ENCODE results near the gene OR13J1.

DNA sequence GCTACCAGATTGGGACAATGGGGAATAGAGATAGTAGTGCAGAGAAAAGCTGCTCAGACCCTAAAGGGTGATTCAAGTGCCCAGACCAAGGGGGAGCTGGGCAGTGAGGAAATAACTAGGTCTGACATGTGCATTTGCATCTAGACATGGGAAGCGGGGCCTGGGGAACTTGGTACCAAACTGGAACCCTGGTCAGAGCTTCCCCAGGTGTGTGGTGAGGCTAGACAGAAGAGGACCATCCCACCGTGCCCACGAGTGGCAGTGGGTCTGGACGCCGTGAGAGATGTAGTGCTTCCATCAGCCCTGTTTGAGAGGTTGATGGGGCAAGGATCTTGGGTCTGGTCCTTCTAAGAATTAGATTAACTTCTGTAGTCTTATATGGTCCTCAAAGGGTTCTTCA is 33.6 kb downstream of the OR13J1 start:
- TF ChIP-seq, protein P1, sequence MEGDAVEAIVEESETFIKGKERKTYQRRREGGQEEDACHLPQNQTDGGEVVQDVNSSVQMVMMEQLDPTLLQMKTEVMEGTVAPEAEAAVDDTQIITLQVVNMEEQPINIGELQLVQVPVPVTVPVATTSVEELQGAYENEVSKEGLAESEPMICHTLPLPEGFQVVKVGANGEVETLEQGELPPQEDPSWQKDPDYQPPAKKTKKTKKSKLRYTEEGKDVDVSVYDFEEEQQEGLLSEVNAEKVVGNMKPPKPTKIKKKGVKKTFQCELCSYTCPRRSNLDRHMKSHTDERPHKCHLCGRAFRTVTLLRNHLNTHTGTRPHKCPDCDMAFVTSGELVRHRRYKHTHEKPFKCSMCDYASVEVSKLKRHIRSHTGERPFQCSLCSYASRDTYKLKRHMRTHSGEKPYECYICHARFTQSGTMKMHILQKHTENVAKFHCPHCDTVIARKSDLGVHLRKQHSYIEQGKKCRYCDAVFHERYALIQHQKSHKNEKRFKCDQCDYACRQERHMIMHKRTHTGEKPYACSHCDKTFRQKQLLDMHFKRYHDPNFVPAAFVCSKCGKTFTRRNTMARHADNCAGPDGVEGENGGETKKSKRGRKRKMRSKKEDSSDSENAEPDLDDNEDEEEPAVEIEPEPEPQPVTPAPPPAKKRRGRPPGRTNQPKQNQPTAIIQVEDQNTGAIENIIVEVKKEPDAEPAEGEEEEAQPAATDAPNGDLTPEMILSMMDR (IDR thresholded peaks at IDR 0.05), result no peak
- TF ChIP-seq POLR2A (IDR thresholded peaks at IDR 0.05), result no peak
- TF ChIP-seq EP300 (IDR thresholded peaks at IDR 0.05), result no peak
- TF ChIP-seq POLR2AphosphoS5 (IDR thresholded peaks at IDR 0.05), result no peak

Data from suprapubic skin (tissue), 4 donors.